WERI-Rb-1 (cell line): Measurements from ENCODE around the gene FHOD3.

Source experiments
- DNase-seq: peaks from one replicate; pipeline ENCODE4 v3.0.0-alpha.2; 2020
- H3K27ac ChIP-seq: fragments of 250-450 bp; sonication (Bioruptor Pico); 2 replicates; pipeline ENCODE4 v1.5.1; 2020; ENCODE audit warnings: mild to moderate bottlenecking, moderate library complexity
- H3K27me3 ChIP-seq: fragments of 250-450 bp; sonication (Bioruptor Pico); 2 replicates; pipeline ENCODE4 v1.5.1; 2021; ENCODE audit warnings: mild to moderate bottlenecking, low read depth, moderate library complexity; ENCODE audit not compliant: insufficient read depth, severe bottlenecking
- H3K36me3 ChIP-seq: fragments of 250-450 bp; sonication (Bioruptor Pico); 2 replicates; pipeline ENCODE4 v1.5.1; 2020; ENCODE audit warnings: mild to moderate bottlenecking, moderate library complexity
- H3K4me3 ChIP-seq: 2 replicates; pipeline ENCODE4 v1.5.1; 2011; ENCODE audit warnings: low read depth, mild to moderate bottlenecking, control low read depth, low read length
- H3K9me3 ChIP-seq: fragments of 250-450 bp; sonication (Bioruptor Pico); 2 replicates; pipeline ENCODE4 v1.5.1; 2021; ENCODE audit warnings: mild to moderate bottlenecking, moderate library complexity; ENCODE audit not compliant: severe bottlenecking
- CTCF ChIP-seq: IDR thresholded peaks from 2 replicates; pipeline ENCODE4 v1.5.1; 2011; ENCODE audit warnings: low read depth, mild to moderate bottlenecking, control low read depth, inconsistent platforms, low read length

FHOD3 gene

GRCh38 chr18:36516258-36516657 is 218.7 kb downstream of the FHOD3 start:
- Histone ChIP-seq H3K9me3 (no peaks in the 10 kb centered on the region), H3K36me3 (no peaks in the 10 kb centered on the region), H3K27ac (no peak overlapping the region), H3K4me3 (no peak overlapping the region), H3K27me3 (no peaks in the 10 kb centered on the region)
- DNase-seq: no peak
- TF ChIP-seq CTCF: no peak

GRCh38 chr18:36516726-36517125 is 219.2 kb downstream of the FHOD3 start:
- no peak overlapping the region for H3K4me3 ChIP-seq
- no peaks in the 10 kb centered on the region for H3K9me3 ChIP-seq
- DNase-seq: no peak

GRCh38 chr18:36518839-36519238 is 221.3 kb downstream of the FHOD3 start:
- Histone ChIP-seq H3K9me3 (no peaks in the 10 kb centered on the region), H3K36me3 (no peaks in the 10 kb centered on the region), H3K27me3 (no peaks in the 10 kb centered on the region), H3K27ac (no peak overlapping the region), H3K4me3 (no peak overlapping the region)
- TF ChIP-seq CTCF: no peak
- no peak for DNase-seq

More at GRCh38 chr18:36516726-36517125, 219.2 kb downstream of the FHOD3 start:
- Histone ChIP-seq H3K36me3 (no peaks in the 10 kb centered on the region), H3K27me3 (no peaks in the 10 kb centered on the region), H3K27ac (no peak overlapping the region)
- TF ChIP-seq CTCF: no peak

- Histone ChIP-seq H3K36me3 (no peaks in the 10 kb centered on the region), H3K27ac (no peak overlapping the region), H3K27me3 (no peaks in the 10 kb centered on the region), H3K4me3 (no peak overlapping the region), H3K9me3 (no peaks in the 10 kb centered on the region)
- no peak for DNase-seq
- no peak for TF ChIP-seq CTCF
Measured at GRCh38 chr18:36519358-36519757, 221.8 kb downstream of the FHOD3 start.

- Histone ChIP-seq H3K4me3 (no peak overlapping the region), H3K36me3 (no peaks in the 10 kb centered on the region), H3K27me3 (no peaks in the 10 kb centered on the region), H3K9me3 (no peaks in the 10 kb centered on the region), H3K27ac (no peak overlapping the region)
- no peak for DNase-seq
- TF ChIP-seq CTCF: no peak
Measured at GRCh38 chr18:36522509-36522908, 225.0 kb downstream of the FHOD3 start.

GRCh38 chr18:36525913-36526312 is 228.4 kb downstream of the FHOD3 start:
- DNase-seq: no peak
- H3K27ac ChIP-seq: no peak overlapping the region

More at GRCh38 chr18:36525913-36526312, 228.4 kb downstream of the FHOD3 start:
- Histone ChIP-seq H3K36me3 (no peaks in the 10 kb centered on the region), H3K27me3 (no peaks in the 10 kb centered on the region), H3K4me3 (no peak overlapping the region), H3K9me3 (no peaks in the 10 kb centered on the region)
- no peak for TF ChIP-seq CTCF
